AG10803 (cell line): ENCODE data around the gene IL22RA1.

Source experiments
- DNase-seq: peaks from one replicate; pipeline ENCODE4 v3.0.0; 2010; ENCODE audit warnings: low read depth
- H3K4me3 ChIP-seq: 2 replicates; pipeline ENCODE4 v1.5.1; 2011; ENCODE audit warnings: mild to moderate bottlenecking, low read length, control low read depth
- CTCF ChIP-seq: conservative IDR thresholded peaks from 2 replicates; pipeline ENCODE4 v1.5.1; 2011; ENCODE audit warnings: mild to moderate bottlenecking, low read length, control low read depth, inconsistent platforms

The IL22RA1 gene

GRCh38 chr1:24155011-24155782 lies 12.3 kb upstream of the IL22RA1 start:
- DNase-seq: no peak
- H3K4me3 ChIP-seq: no peak overlapping the region
- TF ChIP-seq CTCF: no peak

- no peak for TF ChIP-seq CTCF
- H3K4me3 ChIP-seq: no peak overlapping the region
- no peak for DNase-seq
Observed at GRCh38 chr1:24154215-24154614, 11.3 kb upstream of the IL22RA1 start.

GRCh38 chr1:24152631-24153494 lies 9.9 kb upstream of the IL22RA1 start:
- no peak for TF ChIP-seq CTCF
- H3K4me3 ChIP-seq: no peak overlapping the region
- DNase-seq: no peak

- no peak for TF ChIP-seq CTCF
- no peak for DNase-seq
- H3K4me3 ChIP-seq: no peak overlapping the region
Observed at GRCh38 chr1:24151175-24151533, 8.2 kb upstream of the IL22RA1 start.

- TF ChIP-seq CTCF: peak; percentile 78
- H3K4me3 ChIP-seq: peak overlapping the region; percentile 21
Observed at GRCh38 chr1:24150234-24151174, 7.6 kb upstream of the IL22RA1 start.

GRCh38 chr1:24149866-24150233 lies 6.9 kb upstream of the IL22RA1 start:
- TF ChIP-seq CTCF: no peak
- DNase-seq: peak; percentile 44
- H3K4me3 ChIP-seq: no peak overlapping the region

More at GRCh38 chr1:24150234-24151174, 7.6 kb upstream of the IL22RA1 start:
- DNase-seq: peak; percentile 75
